SK-N-SH treated with all-trans-retinoic acid at 6 μM for 48 hours (cell line): ENCODE measurements around the gene TMEM132C.

Source experiments
- ARNTL ChIP-seq: fragments of 450-650 bp; formaldehyde crosslinking; IDR thresholded peaks from 2 replicates; pipeline ENCODE4 v1.5.0; 2020; ENCODE audit warnings: low read depth, mild to moderate bottlenecking, moderate library complexity, borderline replicate concordance
- BACH2 ChIP-seq: fragments of 250-450 bp; sonication (Bioruptor Pico); IDR thresholded peaks from 2 replicates; pipeline ENCODE4 v1.9.0; 2021; ENCODE audit warnings: mild to moderate bottlenecking, borderline replicate concordance
- CREB5 ChIP-seq: fragments of 250-450 bp; sonication (Bioruptor Pico); IDR thresholded peaks from 2 replicates; pipeline ENCODE4 v1.5.1; 2020; ENCODE audit warnings: low read depth, mild to moderate bottlenecking, moderate library complexity
- ESRRG ChIP-seq: fragments of 250-450 bp; sonication (Bioruptor Pico); IDR thresholded peaks from 2 replicates; pipeline ENCODE4 v1.6.1; 2021; ENCODE audit warnings: mild to moderate bottlenecking
- GLIS3 ChIP-seq: fragments of 250-450 bp; sonication (Bioruptor Pico); IDR thresholded peaks from 2 replicates; pipeline ENCODE4 v1.5.0; 2020; ENCODE audit warnings: mild to moderate bottlenecking, moderate library complexity
- ISL1 ChIP-seq: fragments of 250-450 bp; sonication (Bioruptor Pico); IDR thresholded peaks from 2 replicates; pipeline ENCODE4 v2.1.2; 2022; ENCODE audit warnings: mild to moderate bottlenecking, moderate library complexity
- PATZ1 ChIP-seq: fragments of 250-450 bp; sonication (Bioruptor Pico); IDR thresholded peaks from 2 replicates; pipeline ENCODE4 v1.8.0; 2020; ENCODE audit warnings: mild to moderate bottlenecking, moderate library complexity, borderline replicate concordance
- POU6F1 ChIP-seq: fragments of 250-450 bp; sonication (Bioruptor Pico); IDR thresholded peaks from 2 replicates; pipeline ENCODE4 v1.8.0; 2021; ENCODE audit warnings: low read depth, mild to moderate bottlenecking, moderate library complexity, borderline replicate concordance
- SNAI2 ChIP-seq: fragments of 250-450 bp; sonication (Bioruptor Pico); IDR thresholded peaks from 2 replicates; pipeline ENCODE4 v1.5.0; 2020; ENCODE audit warnings: mild to moderate bottlenecking, moderate library complexity
- TSHZ2 ChIP-seq: fragments of 250-450 bp; sonication (Bioruptor Pico); IDR thresholded peaks from 2 replicates; pipeline ENCODE4 v1.5.0; 2020; ENCODE audit warnings: mild to moderate bottlenecking, moderate library complexity
- ZFP3 ChIP-seq: fragments of 250-450 bp; sonication (Bioruptor Pico); IDR thresholded peaks from 2 replicates; pipeline ENCODE4 v1.5.0; 2020; ENCODE audit warnings: mild to moderate bottlenecking, moderate library complexity
- ZFP30 ChIP-seq: fragments of 450-650 bp; formaldehyde crosslinking; IDR thresholded peaks from 2 replicates; pipeline ENCODE4 v1.5.0; 2022; ENCODE audit warnings: mild to moderate bottlenecking, moderate library complexity
- ZNF8 ChIP-seq: fragments of 450-650 bp; formaldehyde crosslinking; IDR thresholded peaks from 2 replicates; pipeline ENCODE4 v1.5.0; 2020; ENCODE audit warnings: mild to moderate bottlenecking, moderate library complexity

- TF ChIP-seq GLIS3 (CRISPR knock-in tag) = no peak
- TF ChIP-seq CREB5 (CRISPR knock-in tag) = no peak
- TF ChIP-seq ARNTL = no peak
- TF ChIP-seq BACH2 = no peak
- TF ChIP-seq ZFP30 = no peak
- no peak for TF ChIP-seq ZFP3
- no peak for TF ChIP-seq POU6F1 (CRISPR knock-in tag)
- TF ChIP-seq ZNF8 = no peak
- TF ChIP-seq ESRRG (CRISPR knock-in tag) = no peak
- TF ChIP-seq ISL1 (CRISPR knock-in tag) = no peak
- no peak for TF ChIP-seq TSHZ2 (CRISPR knock-in tag)
- TF ChIP-seq PATZ1 (CRISPR knock-in tag) = no peak
- TF ChIP-seq SNAI2 = no peak
Measured at GRCh38 chr12:128534906-128535305, 267.9 kb downstream of the TMEM132C start.
